HG03159 (cell line): ENCODE results near the gene HAPLN2.
"Not testable (repeated sequence)": the region's sequence is repeated elsewhere in the genome, so short reads cannot be mapped to it uniquely, and the experiment has no call there.

Source experiments
- ATAC-seq: cut with Tn5 transposase; IDR thresholded peaks from one replicate; pipeline ENCODE4 v1.9.1; 2021; ENCODE audit warnings: mild to moderate bottlenecking, moderate library complexity; ENCODE audit not compliant: unreplicated experiment

The HAPLN2 gene

GRCh38 chr1:156591432-156592157 lies 27.6 kb upstream of the HAPLN2 start, which contains the start of gene NAXE:
Gene NAXE, plus strand, starts transcription at chr1:156591776. Its CDS starts 29 bp downstream, at chr1:156591805.
- peak; percentile 84 for ATAC-seq

- peak; percentile 7 for ATAC-seq
Observed at GRCh38 chr1:156592158-156592909, 26.9 kb upstream of the HAPLN2 start.

GRCh38 chr1:156592910-156593660 lies 26.1 kb upstream of the HAPLN2 start:
- ATAC-seq = no peak

GRCh38 chr1:156593661-156593989 lies 25.6 kb upstream of the HAPLN2 start:
- no peak for ATAC-seq

- ATAC-seq = no peak
Observed at GRCh38 chr1:156594190-156594589, 25.0 kb upstream of the HAPLN2 start.

GRCh38 chr1:156595016-156595415 lies 24.2 kb upstream of the HAPLN2 start:
- ATAC-seq = no peak

GRCh38 chr1:156596426-156596825 lies 22.8 kb upstream of the HAPLN2 start:
- no peak for ATAC-seq

GRCh38 chr1:156598125-156598524 lies 21.1 kb upstream of the HAPLN2 start:
- ATAC-seq = no peak

- no peak for ATAC-seq
Observed at GRCh38 chr1:156598731-156599432, 20.3 kb upstream of the HAPLN2 start.

- no peak for ATAC-seq
Observed at GRCh38 chr1:156599811-156600210, 19.4 kb upstream of the HAPLN2 start.

GRCh38 chr1:156600733-156601121 lies 18.5 kb upstream of the HAPLN2 start:
- ATAC-seq = no peak

GRCh38 chr1:156601122-156601830 lies 17.9 kb upstream of the HAPLN2 start, which contains the start of gene GPATCH4:
Gene GPATCH4, minus strand, starts transcription at chr1:156601479.
- peak; percentile 69 for ATAC-seq

GRCh38 chr1:156601892-156602291 lies 17.3 kb upstream of the HAPLN2 start:
- no peak for ATAC-seq

GRCh38 chr1:156602557-156602993 lies 16.6 kb upstream of the HAPLN2 start:
- ATAC-seq = no peak

GRCh38 chr1:156607344-156607743 lies 11.9 kb upstream of the HAPLN2 start:
- ATAC-seq = not testable (repeated sequence)

- no peak for ATAC-seq
Observed at GRCh38 chr1:156608036-156608674, 11.1 kb upstream of the HAPLN2 start.

GRCh38 chr1:156608981-156609380 lies 10.2 kb upstream of the HAPLN2 start:
- ATAC-seq = no peak

- not testable (repeated sequence) for ATAC-seq
Observed at GRCh38 chr1:156610072-156610471, 9.1 kb upstream of the HAPLN2 start.

GRCh38 chr1:156612666-156613065 lies 6.5 kb upstream of the HAPLN2 start:
- no peak for ATAC-seq

GRCh38 chr1:156615946-156616345 lies 3.3 kb upstream of the HAPLN2 start:
- no peak for ATAC-seq
